ENCODE measurements around the gene FAM163B. TPM values are rescaled to one million over a fixed set of nuclear protein-coding genes. Genes with fewer than 3 reads are reported as not detected.

The FAM163B gene
- total RNA-seq, 4 donors from 2014 or later, result 0.64 TPM; not detected in 3

DNA sequence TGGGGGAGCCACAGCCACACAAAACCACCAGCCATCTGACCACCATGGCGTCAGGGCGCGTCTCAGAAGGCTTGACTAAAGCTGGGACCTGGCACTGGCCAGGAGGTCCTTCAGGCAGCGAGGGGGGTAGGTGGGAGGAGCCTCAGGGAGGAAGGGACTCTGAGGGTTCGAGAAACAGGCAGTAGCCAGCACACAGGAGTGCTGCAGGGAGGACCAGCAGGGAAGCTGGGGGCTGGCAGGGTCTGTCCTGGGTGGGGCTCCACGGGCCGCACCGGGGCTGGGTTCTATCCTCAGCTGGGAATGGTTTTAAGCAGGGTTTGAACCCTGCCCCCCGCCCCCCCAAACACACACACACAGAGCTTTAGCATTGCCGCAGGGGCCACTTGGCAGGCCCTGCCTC, 7.4 kb downstream of the FAM163B start:
- in situ Hi-C loops (cut with MboI; ENCODE audit: low pct_ligation_motif_present in 1 of 4, low pct_unique_long_range_greater_than_20kb in 1 of 4, low sequenced_read_pairs in 3 of 4) (no loop called here), intact Hi-C loops (cut with DNase I; ENCODE audit: low total_unique reads) (no loop called here)
- H3K9me3 ChIP-seq, result peaks cover 14% of the 10 kb centered on the region in 2 donors
- H3K4me1 ChIP-seq, result no peaks in the 10 kb centered on the region
- H3K36me3 ChIP-seq, result no peaks in the 10 kb centered on the region
- no peak overlapping the region for H3K27ac ChIP-seq
- peaks cover 40% of the 10 kb centered on the region for H3K27me3 ChIP-seq
- no peak for DNase-seq
- TF ChIP-seq EP300 (IDR thresholded peaks at IDR 0.05; ENCODE audit: low read depth) (no peak), POLR2A (IDR thresholded peaks at IDR 0.05) (no peak), CTCF (IDR thresholded peaks at IDR 0.05) (no peak), POLR2AphosphoS5 (IDR thresholded peaks at IDR 0.05) (no peak)
- H3K4me3 ChIP-seq, result no peak overlapping the region
- 90% methylated on average over 10 of the region's 10 CpGs; no CpG with 5 or more reads in 1 of the 2 donors for WGBS, 2 donors (ENCODE audit: low coverage in 1 of 2)

DNA sequence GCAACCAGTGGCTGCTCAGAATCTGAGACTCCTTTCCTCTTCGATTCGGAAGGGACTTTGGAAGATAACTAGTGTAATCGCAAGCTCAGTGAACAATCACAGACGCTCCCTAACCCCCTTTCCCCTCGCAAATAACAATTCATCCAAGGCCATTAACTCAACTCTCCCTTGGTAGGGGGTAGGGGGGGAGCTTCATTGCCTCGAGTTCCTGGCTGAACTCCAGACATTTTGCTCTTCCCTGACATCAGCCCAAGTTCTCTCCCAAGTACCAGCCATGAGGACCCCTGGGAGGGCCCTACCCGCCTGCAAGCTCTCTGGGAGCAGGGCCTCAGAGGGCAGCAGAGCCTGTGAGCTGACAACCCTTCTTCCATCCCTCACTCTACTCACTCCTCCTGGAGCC, 8.4 kb downstream of the FAM163B start:
- no peak for DNase-seq
- Histone ChIP-seq H3K27ac (no peak overlapping the region), H3K36me3 (no peaks in the 10 kb centered on the region), H3K4me3 (no peak overlapping the region), H3K9me3 (peaks cover 14% of the 10 kb centered on the region in 2 donors), H3K4me1 (no peaks in the 10 kb centered on the region), H3K27me3 (peaks cover 30% of the 10 kb centered on the region)
- in situ Hi-C loops (cut with MboI; ENCODE audit: low pct_ligation_motif_present in 1 of 4, low pct_unique_long_range_greater_than_20kb in 1 of 4, low sequenced_read_pairs in 3 of 4), result no loop called here
- intact Hi-C loops (cut with DNase I; ENCODE audit: low total_unique reads), result no loop called here
- WGBS, 2 donors (ENCODE audit: low coverage in 1 of 2), result 57 to 93% methylated on average over 3 to 7 of the region's 7 CpGs
- TF ChIP-seq POLR2A (IDR thresholded peaks at IDR 0.05), result no peak
- no peak for TF ChIP-seq POLR2AphosphoS5 (IDR thresholded peaks at IDR 0.05)
- no peak for TF ChIP-seq CTCF (IDR thresholded peaks at IDR 0.05)
- no peak for TF ChIP-seq EP300 (IDR thresholded peaks at IDR 0.05; ENCODE audit: low read depth)

GRCh38 chr9:133599470-133600173, 9.6 kb downstream of the FAM163B start:
- H3K4me3 ChIP-seq, result no peak overlapping the region

GRCh38 chr9:133598978-133599377, 10.2 kb downstream of the FAM163B start:
- H3K27ac ChIP-seq, result no peak overlapping the region
- peaks cover 14% of the 10 kb centered on the region for H3K27me3 ChIP-seq
- WGBS, 2 donors (ENCODE audit: low coverage in 1 of 2), result 78% methylated on average over 7 of the region's 7 CpGs; no CpG with 5 or more reads in 1 of the 2 donors
- TF ChIP-seq POLR2A (IDR thresholded peaks at IDR 0.05), result no peak
- TF ChIP-seq EP300 (IDR thresholded peaks at IDR 0.05; ENCODE audit: low read depth), result no peak
- no peak for TF ChIP-seq POLR2AphosphoS5 (IDR thresholded peaks at IDR 0.05)
- no peak for TF ChIP-seq CTCF (IDR thresholded peaks at IDR 0.05)
- DNase-seq, result no peak
- no peaks in the 10 kb centered on the region for H3K4me1 ChIP-seq
- in situ Hi-C loops (cut with MboI; ENCODE audit: low pct_ligation_motif_present in 1 of 4, low pct_unique_long_range_greater_than_20kb in 1 of 4, low sequenced_read_pairs in 3 of 4), result no loop called here
- intact Hi-C loops (cut with DNase I; ENCODE audit: low total_unique reads), result no loop called here
- H3K4me3 ChIP-seq, result no peak overlapping the region
- no peaks in the 10 kb centered on the region for H3K36me3 ChIP-seq
- peaks cover 14% of the 10 kb centered on the region in 2 donors for H3K9me3 ChIP-seq

More at GRCh38 chr9:133599470-133600173, 9.6 kb downstream of the FAM163B start:
- no peak for TF ChIP-seq EP300 (IDR thresholded peaks at IDR 0.05; ENCODE audit: low read depth)
- TF ChIP-seq POLR2AphosphoS5 (IDR thresholded peaks at IDR 0.05), result no peak
- TF ChIP-seq CTCF (IDR thresholded peaks at IDR 0.05), result no peak
- no peak for TF ChIP-seq POLR2A (IDR thresholded peaks at IDR 0.05)
- intact Hi-C loops (cut with DNase I; ENCODE audit: low total_unique reads), result no loop called here
- Histone ChIP-seq H3K36me3 (no peaks in the 10 kb centered on the region), H3K27ac (no peak overlapping the region), H3K9me3 (peaks cover 14% of the 10 kb centered on the region in 2 donors), H3K4me1 (no peaks in the 10 kb centered on the region), H3K27me3 (peaks cover 19% of the 10 kb centered on the region)
- in situ Hi-C loops (cut with MboI; ENCODE audit: low pct_ligation_motif_present in 1 of 4, low pct_unique_long_range_greater_than_20kb in 1 of 4, low sequenced_read_pairs in 3 of 4), result no loop called here
- no peak for DNase-seq
- WGBS, 2 donors (ENCODE audit: low coverage in 1 of 2), result 90 to 94% methylated on average over 2 to 6 of the region's 6 CpGs

Data from transverse colon (tissue), 4 donors.